NCI-H226 (cell line): ENCODE data around the gene SHF.
A peak's percentile ranks its signal among the peaks of the same experiment; 100 is the strongest.
"Not testable (repeated sequence)": the region's sequence is repeated elsewhere in the genome, so short reads cannot be mapped to it uniquely, and the experiment has no call there.

Experiments
- DNase-seq: peaks from one replicate; pipeline ENCODE4 v3.0.0-alpha.2; 2015

Gene SHF, protein sequence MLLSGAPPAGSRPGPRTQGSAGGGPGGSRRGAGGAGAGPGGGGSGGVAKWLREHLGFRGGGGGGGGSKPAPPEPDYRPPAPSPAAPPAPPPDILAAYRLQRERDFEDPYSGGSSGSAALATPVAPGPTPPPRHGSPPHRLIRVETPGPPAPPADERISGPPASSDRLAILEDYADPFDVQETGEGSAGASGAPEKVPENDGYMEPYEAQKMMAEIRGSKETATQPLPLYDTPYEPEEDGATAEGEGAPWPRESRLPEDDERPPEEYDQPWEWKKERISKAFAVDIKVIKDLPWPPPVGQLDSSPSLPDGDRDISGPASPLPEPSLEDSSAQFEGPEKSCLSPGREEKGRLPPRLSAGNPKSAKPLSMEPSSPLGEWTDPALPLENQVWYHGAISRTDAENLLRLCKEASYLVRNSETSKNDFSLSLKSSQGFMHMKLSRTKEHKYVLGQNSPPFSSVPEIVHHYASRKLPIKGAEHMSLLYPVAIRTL

DNA sequence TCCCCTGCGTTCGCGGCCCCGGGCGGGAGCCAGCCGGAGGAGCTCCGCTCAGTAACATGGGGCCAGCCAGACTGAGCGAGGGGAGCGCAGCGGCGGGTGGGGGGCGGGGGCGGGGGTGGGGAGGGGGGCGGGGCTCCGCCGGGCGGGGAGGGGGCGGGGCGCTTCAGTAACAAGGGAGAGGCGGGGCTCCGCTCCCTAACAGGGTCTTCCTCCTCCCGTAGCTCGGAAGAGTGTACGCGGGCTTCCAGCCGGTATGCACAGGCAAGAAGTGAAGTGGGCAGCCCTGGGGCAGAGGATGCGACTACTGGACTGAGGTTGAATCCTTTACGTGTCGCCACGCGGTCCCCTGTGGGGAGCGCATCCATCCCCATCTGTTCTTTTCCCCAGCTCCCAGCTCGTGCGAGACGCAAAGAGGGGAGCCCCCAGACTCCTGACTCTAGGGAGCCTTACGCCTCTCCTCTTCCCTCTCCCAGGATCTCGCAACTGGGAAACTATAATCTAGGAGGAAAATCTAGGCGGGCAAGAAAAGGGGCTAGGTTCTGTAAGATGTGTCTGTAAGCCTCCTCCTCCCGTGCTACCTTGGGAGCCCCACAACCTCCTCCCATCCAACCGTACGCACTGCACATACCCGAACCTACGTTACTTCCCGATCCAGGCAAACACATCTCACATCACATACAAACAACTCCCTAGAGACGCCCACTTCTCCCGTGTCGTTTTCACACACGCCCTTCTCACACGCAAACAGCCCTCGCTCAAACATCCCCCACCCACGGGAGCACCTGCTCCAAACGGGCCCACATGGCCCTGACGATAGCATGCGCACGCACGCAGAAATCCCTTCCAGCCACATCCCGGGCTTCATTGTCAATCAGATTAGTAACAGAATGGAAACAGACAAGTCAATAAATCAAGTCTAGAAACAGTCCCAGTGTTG is at the start of gene SHF:
SHF (minus strand) TSS at position 73 of the 937 bp plus-strand sequence; CDS start at position 58, 15 bp downstream.
- DNase-seq: no peak

- DNase-seq: not testable (repeated sequence)
Observed at GRCh38 chr15:45236806-45237205, 49.0 kb upstream of the SHF start.

- DNase-seq: no peak
Observed at GRCh38 chr15:45234562-45235235, 46.9 kb upstream of the SHF start.

GRCh38 chr15:45231864-45232562 is 44.2 kb upstream of the SHF start:
- no peak for DNase-seq

- no peak for DNase-seq
Observed at GRCh38 chr15:45231132-45231531, 43.4 kb upstream of the SHF start.

- DNase-seq: no peak
Observed at GRCh38 chr15:45230245-45230965, 42.6 kb upstream of the SHF start.

- DNase-seq: no peak
Observed at GRCh38 chr15:45228931-45229330, 41.2 kb upstream of the SHF start.

GRCh38 chr15:45225506-45226273 is 37.9 kb upstream of the SHF start:
- no peak for DNase-seq

GRCh38 chr15:45224621-45225217 is 37.0 kb upstream of the SHF start:
- no peak for DNase-seq

DNA sequence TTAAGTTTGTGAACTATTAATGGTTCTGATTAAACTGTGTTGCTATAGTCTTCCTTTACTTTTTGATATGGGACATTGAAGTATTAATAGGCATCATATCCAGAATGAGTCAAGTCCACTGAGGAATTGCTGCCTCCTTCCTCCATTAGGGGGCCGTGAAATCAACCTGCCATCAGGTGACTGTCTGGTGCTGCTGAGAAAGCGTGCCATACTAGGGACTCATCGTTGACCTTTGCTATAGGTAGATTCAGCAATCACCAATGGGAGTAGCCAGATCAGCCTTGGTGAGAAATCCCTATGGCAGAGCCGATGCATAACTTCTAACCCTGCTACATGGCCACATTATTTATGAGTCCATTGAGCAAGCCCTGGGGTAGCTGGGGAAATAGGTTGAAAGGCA is 34.2 kb upstream of the SHF start:
- no peak for DNase-seq

DNA sequence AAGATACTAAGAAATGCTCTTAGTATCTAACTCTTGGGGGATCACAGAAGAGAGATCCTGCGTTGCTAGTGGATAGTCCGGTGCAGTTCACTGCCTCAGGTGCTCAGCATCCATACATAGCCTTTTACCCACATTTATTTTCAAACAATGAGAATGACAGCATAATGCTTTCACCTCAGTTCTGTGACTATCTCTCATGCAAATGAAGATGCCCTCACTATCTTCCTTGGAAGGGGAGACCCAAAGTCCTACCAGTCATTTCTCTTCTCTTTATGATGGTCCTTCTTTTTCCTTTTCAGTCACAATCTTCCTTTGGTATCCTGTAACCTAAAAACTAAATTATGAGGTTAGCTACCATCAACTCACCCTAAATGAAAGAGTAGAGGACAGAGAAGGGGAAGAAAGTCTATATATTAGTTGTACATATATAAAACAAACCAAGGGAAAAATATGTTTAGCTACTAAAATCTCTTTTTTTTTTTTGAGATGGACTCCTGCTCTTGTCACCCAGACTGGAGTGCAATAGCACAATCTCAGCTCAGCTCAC is 33.4 kb upstream of the SHF start:
- no peak for DNase-seq

DNA sequence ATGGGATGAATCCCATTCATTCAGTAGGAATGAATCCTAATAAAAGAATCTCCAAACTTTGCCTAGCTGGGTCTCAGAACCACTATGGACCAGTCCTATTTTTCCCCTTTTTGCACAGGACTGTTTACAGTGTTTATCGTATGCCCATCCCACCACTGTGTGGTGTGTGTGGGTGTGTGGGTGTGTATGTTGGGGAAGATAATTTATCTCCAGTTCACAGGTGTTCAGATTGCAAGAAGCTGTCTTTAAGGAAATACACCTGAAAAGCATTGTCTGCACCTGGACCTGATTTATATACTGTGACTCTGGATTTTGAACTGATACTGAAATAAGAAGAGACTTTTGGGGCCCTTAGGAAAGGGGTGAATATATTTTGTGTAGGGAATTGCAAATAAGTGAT is 24.7 kb upstream of the SHF start:
- no peak for DNase-seq

- peak; percentile 35 for DNase-seq
Observed at GRCh38 chr15:45205192-45205591, 17.4 kb upstream of the SHF start.

GRCh38 chr15:45203182-45203581 is 15.4 kb upstream of the SHF start:
- DNase-seq: no peak

DNA sequence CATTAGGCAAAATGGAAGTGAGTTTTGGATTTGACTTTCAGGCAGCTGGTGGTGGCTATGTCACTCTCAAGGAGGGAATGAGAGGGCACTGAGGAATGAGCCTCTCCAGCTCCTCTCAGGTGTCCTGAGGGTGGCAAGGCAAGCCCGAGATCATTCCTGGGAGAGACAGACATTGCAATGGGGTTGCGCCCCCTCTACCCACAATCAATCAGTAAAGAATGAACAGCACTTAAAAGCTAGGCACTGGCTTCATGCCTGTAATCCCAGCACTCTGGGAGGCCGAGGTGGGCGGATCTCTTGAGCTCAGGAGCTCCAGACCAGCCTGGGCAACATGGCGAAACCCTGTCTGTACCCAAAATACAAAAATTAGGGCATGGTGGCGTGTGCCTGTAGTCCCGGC is 14.1 kb upstream of the SHF start:
- no peak for DNase-seq

DNA sequence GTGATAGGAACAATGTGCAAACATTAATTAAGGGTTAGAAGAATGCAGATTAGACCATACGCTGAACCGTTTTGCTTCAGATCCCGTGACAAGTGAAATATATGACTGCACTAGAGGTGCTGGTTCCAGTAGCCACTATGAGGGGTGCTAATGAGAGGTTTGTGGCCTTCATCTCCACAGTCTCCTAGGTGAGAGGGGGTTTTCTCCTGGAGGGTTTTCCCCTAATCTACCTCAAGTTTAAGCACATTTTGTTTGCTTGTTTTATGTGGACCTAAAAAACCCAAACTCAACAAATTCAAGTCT is 13.7 kb upstream of the SHF start:
- DNase-seq: no peak

- DNase-seq: peak; percentile 62
Observed at GRCh38 chr15:45200799-45201556, 13.2 kb upstream of the SHF start.

GRCh38 chr15:45200001-45200798 is 12.4 kb upstream of the SHF start:
- peak; percentile 88 for DNase-seq
